VCaP (cell line): ENCODE measurements around the gene PLAAT3.
"Not testable (repeated sequence)": the region's sequence is repeated elsewhere in the genome, so short reads cannot be mapped to it uniquely, and the experiment has no call there.

ENCODE experiments used
- H3K27ac ChIP-seq: fragments of 450-650 bp; 2 replicates; pipeline ENCODE4 v1.5.1; 2017
- CTCF ChIP-seq: fragments of 450-650 bp; conservative IDR thresholded peaks from 2 replicates; pipeline ENCODE4 v1.5.1; 2017; ENCODE audit warnings: mild to moderate bottlenecking, moderate library complexity

Gene PLAAT3

DNA sequence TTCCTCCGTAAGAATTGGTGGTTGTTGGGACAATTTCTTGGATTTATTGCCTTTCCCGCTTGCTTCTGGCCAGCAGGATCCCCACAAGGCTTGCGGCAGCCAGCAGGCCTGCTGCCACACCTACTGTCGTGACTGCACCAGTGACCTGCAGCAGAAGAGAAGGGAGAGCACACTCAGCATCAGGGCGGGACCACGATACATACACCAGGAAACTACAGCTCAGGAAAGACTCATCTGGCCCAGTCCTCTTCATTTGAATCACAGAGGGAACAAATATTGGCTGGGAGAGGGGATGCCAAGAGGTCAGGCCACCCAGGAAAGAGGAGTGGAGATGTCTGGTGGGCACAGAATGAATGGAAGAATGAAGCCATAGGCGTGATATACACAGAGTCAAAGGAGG lies 61.3 kb downstream of the PLAAT3 start:
- no peak for TF ChIP-seq CTCF

GRCh38 chr11:63551889-63552266 lies 62.4 kb downstream of the PLAAT3 start:
- no peak overlapping the region for H3K27ac ChIP-seq
- TF ChIP-seq CTCF: no peak

More for the DNA sequence above, 61.3 kb downstream of the PLAAT3 start:
- H3K27ac ChIP-seq: no peak overlapping the region

DNA sequence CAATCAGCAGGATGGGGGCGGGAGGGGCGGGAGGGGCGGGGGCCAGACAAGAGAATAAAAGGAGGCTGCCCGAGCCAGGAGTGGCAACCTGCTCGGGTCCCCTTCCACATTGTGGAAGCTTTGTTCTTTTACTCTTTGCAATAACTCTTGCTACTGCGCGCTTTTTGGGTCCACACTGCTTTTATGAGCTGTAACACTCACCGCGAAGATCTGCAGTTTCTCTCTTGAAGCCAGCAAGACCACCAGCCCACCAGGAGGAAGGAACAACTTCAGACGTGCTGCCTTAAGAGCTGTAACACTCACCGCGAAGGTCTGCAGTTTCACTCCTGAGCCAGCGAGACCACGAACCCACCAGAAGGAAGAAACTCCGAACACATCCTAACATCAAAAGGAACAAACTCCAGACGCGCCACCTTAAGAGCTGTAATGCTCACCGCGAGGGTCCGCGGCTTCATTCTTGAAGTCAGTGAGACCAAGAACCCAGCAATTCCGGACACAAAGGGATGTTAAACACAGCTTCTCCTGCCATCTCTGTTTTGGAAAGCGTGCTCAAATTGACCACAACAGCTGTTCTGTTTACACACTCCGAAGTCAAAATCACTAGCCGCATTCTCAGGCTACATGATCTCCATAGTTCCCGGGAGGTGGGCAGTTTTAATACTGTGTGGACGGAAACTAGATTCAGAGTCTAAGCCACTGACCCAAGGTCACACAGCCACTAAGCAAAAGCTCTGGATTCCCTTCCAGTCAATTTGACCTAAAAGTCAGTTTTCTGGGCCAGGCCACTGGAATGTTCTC lies 62.9 kb downstream of the PLAAT3 start:
- TF ChIP-seq CTCF: no peak
- no peak overlapping the region for H3K27ac ChIP-seq

GRCh38 chr11:63550156-63550700 lies 64.0 kb downstream of the PLAAT3 start:
- H3K27ac ChIP-seq: not testable (repeated sequence)

GRCh38 chr11:63549411-63549810 lies 64.8 kb downstream of the PLAAT3 start:
- no peak for TF ChIP-seq CTCF

GRCh38 chr11:63548178-63548577 lies 66.1 kb downstream of the PLAAT3 start:
- TF ChIP-seq CTCF: no peak
- no peak overlapping the region for H3K27ac ChIP-seq

More at GRCh38 chr11:63549411-63549810, 64.8 kb downstream of the PLAAT3 start:
- no peak overlapping the region for H3K27ac ChIP-seq

GRCh38 chr11:63547061-63547460 lies 67.2 kb downstream of the PLAAT3 start:
- no peak for TF ChIP-seq CTCF
- H3K27ac ChIP-seq: no peak overlapping the region

GRCh38 chr11:63543711-63544110 lies 70.5 kb downstream of the PLAAT3 start:
- no peak for TF ChIP-seq CTCF
- no peak overlapping the region for H3K27ac ChIP-seq

DNA sequence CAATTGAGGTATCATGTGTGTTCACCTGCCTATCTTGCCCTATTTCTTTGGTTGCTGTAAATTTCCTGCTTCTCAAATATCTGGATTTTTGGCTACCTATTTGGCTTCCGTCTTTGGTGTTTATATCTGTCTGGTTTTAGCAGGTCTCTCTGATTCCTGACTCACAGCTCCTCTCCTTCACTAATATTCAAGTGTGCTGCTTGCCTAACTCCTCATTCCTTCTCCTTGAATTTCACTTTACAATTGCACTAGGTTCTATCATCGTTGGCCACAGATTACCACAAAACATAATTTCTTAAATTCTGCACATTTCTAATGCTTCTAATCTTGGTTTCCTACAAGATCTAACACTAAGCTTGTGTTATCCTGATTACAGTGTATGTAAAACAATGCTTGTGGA lies 71.7 kb downstream of the PLAAT3 start:
- not testable (repeated sequence) for H3K27ac ChIP-seq
